Adrenal gland (tissue), 12 donors: ENCODE results near the gene ZNF792. TPM values are rescaled to one million over a fixed set of nuclear protein-coding genes. Genes with fewer than 3 reads are reported as not detected.

ENCODE experiments used
- DNase-seq, 7 donors: peaks; one replicate each; pipeline ENCODE4 v3.0.0-alpha.2; 2019 to 2020
- H3K27ac ChIP-seq, 5 donors: fragments of 200-600 bp; sonication (generic) in 4 of 5; 1 replicate in 3 of 5; 2 replicates in 2 of 5; pipeline versions ENCODE4 v1.5.1 to v1.8.0; 2016 to 2020; ENCODE audit warnings: mild to moderate bottlenecking in 1 of 5
- H3K27me3 ChIP-seq: fragments of 200-600 bp; 2 replicates; pipeline ENCODE4 v1.8.0; 2021
- H3K36me3 ChIP-seq, 2 donors: fragments of 200-600 bp; replicated peaks in 1 of 2; 1 replicate in 1 of 2; 2 replicates in 1 of 2; pipeline versions ENCODE4 v1.5.1 to v1.8.0; 2018 to 2022
- H3K4me1 ChIP-seq, 2 donors: fragments of 200-600 bp; replicated peaks in 1 of 2; 1 replicate in 1 of 2; 2 replicates in 1 of 2; pipeline versions ENCODE4 v1.5.1 to v1.8.0; 2018 to 2021
- H3K4me3 ChIP-seq, 4 donors: fragments of 200-600 bp; sonication (generic) in 3 of 4; one replicate each; pipeline ENCODE4 v1.5.1; 2016 to 2018
- H3K9me3 ChIP-seq, 3 donors: fragments of 200-600 bp; sonication (generic) in 1 of 3; replicated peaks in 1 of 3; 1 replicate in 2 of 3; 2 replicates in 1 of 3; pipeline versions ENCODE4 v1.5.1 to v1.8.0; 2016 to 2021
- POLR2A ChIP-seq, 2 donors: fragments of 450-650 bp; IDR thresholded peaks; one replicate each; pipeline ENCODE4 v1.6.1; 2017; ENCODE audit warnings: antibody characterized with exemption in 2 of 2, mild to moderate bottlenecking in 2 of 2, moderate library complexity in 1 of 2
- WGBS, 4 donors: extraction: QIAGEN DNeasy Blood & Tissue Kit in 2 of 4; methylation state at CpG; one replicate each; pipeline versions ENCODE4 v1.1.5 to v1.1.7; 2013 to 2017; 5-methylcytosine and 5-hydroxymethylcytosine counted together
- intact Hi-C, 2 donors: fragments of 100-400 bp; cut with DNase I; formaldehyde crosslinking; loops; one replicate each; pipeline versions ENCODE4 v1.14.1 to v1.15.0; 2022 to 2023
- polyA plus RNA-seq, 3 donors: library from polyadenylated mRNA; stranded (reverse); fragments of 200-250 nt in 2 of 3; fragments of 350-450 nt in 1 of 3; fragmentation: Illumina TruSeq in 1 of 3; extraction: RNeasy Lipid Tissue Mini Kit (QIAGEN cat#74804) in 1 of 3; gene quantifications; one replicate each; pipeline ENCODE4 v1.2.3, GENCODE V29; 2013 to 2014
- total RNA-seq, 9 donors: library from RNA; depleted of rRNA in 4 of 9; stranded (reverse); fragments of >200 nt in 4 of 9; fragments of 120-200 nt in 1 of 9; fragmentation: NEBNext Ultra II Directional in 1 of 9; extraction: Animal tissue kit (Norgen Biotek cat#: 25700) in 1 of 9; gene quantifications; one replicate each; pipeline versions ENCODE4 v1.1.0 to v1.2.4, GENCODE V29; 2013 to 2023
- TF ChIP-seq, protein P1 (sequence below), 6 experiments: fragments of 450-650 bp in 4 of 6; fragments of 200-600 bp in 2 of 6; sonication (generic) in 1 of 6; IDR thresholded peaks; 1 replicate in 5 of 6; 2 replicates in 1 of 6; pipeline versions ENCODE4 v1.5.1 to v1.8.0; 2016 to 2021; ENCODE audit warnings: antibody characterized with exemption in 6 of 6, mild to moderate bottlenecking in 2 of 6, moderate library complexity in 1 of 6
- donor health status: healthy with polysubstance abuse.
- donor health status: Bipolar disorder and iron deficiency.
- donor health status: DM: yes; HTN: yes; CAD: no.
- donor health status: DM: no; HTN: no; CAD: no.
- donor health status: DM: no; HTN: no; CAD: no.
- donor health status: DM: yes; HTN: yes; CAD: no.

The ZNF792 gene
- total and polyA plus RNA-seq, 12 donors: 0.61 to 8.4 (median 6.5) TPM

- no peak for TF ChIP-seq POLR2A (IDR thresholded peaks at IDR 0.05)
- TF ChIP-seq, protein P1, sequence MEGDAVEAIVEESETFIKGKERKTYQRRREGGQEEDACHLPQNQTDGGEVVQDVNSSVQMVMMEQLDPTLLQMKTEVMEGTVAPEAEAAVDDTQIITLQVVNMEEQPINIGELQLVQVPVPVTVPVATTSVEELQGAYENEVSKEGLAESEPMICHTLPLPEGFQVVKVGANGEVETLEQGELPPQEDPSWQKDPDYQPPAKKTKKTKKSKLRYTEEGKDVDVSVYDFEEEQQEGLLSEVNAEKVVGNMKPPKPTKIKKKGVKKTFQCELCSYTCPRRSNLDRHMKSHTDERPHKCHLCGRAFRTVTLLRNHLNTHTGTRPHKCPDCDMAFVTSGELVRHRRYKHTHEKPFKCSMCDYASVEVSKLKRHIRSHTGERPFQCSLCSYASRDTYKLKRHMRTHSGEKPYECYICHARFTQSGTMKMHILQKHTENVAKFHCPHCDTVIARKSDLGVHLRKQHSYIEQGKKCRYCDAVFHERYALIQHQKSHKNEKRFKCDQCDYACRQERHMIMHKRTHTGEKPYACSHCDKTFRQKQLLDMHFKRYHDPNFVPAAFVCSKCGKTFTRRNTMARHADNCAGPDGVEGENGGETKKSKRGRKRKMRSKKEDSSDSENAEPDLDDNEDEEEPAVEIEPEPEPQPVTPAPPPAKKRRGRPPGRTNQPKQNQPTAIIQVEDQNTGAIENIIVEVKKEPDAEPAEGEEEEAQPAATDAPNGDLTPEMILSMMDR (IDR thresholded peaks at IDR 0.05): no peak
- intact Hi-C loops: no loop called here
- no peak overlapping the region for H3K4me3 ChIP-seq
- peaks cover 5 to 9% of the 10 kb centered on the region in 2 donors for H3K4me1 ChIP-seq
- WGBS, 4 donors: 96 to 98% (median 97%) methylated on average over 11 to 12 of the region's 12 CpGs
- H3K36me3 ChIP-seq: peaks cover 0 to 26% of the 10 kb centered on the region in 2 donors
- H3K27ac ChIP-seq: no peak overlapping the region
- H3K9me3 ChIP-seq: peaks cover 0 to 44% (median 0%) of the 10 kb centered on the region in 3 donors
- DNase-seq: no peak
- no peaks in the 10 kb centered on the region for H3K27me3 ChIP-seq
These were observed 2.9 kb downstream of the ZNF792 start for GRCh38 chr19:34960940-34961679.

GRCh38 chr19:34960103-34960805, 3.8 kb downstream of the ZNF792 start:
- Histone ChIP-seq H3K9me3 (peaks cover 0 to 46% (median 0%) of the 10 kb centered on the region in 3 donors), H3K27ac (no peak overlapping the region), H3K4me1 (peaks cover 5 to 9% of the 10 kb centered on the region in 2 donors), H3K4me3 (no peak overlapping the region), H3K27me3 (no peaks in the 10 kb centered on the region), H3K36me3 (peaks cover 0 to 26% of the 10 kb centered on the region in 2 donors)
- no peak for DNase-seq
- 96 to 98% (median 97%) methylated on average over 7 to 8 of the region's 8 CpGs for WGBS, 4 donors
- no peak for TF ChIP-seq POLR2A (IDR thresholded peaks at IDR 0.05)
- TF ChIP-seq, protein P1 (IDR thresholded peaks at IDR 0.05): no peak
- intact Hi-C loops: no loop called here

GRCh38 chr19:34959021-34959420, 5.0 kb downstream of the ZNF792 start:
- intact Hi-C loops: no loop called here
- no peak overlapping the region for H3K4me3 ChIP-seq
- H3K36me3 ChIP-seq: peaks cover 0 to 26% of the 10 kb centered on the region in 2 donors
- DNase-seq: peak in 1 of 7 donors; percentile 17
- peaks cover 5 to 9% of the 10 kb centered on the region in 2 donors for H3K4me1 ChIP-seq
- WGBS, 4 donors: 67 to 95% (median 89%) methylated on average over 2 to 7 of the region's 7 CpGs
- peaks cover 0 to 49% (median 0%) of the 10 kb centered on the region in 3 donors for H3K9me3 ChIP-seq
- TF ChIP-seq, protein P1 (IDR thresholded peaks at IDR 0.05): no peak
- TF ChIP-seq POLR2A (IDR thresholded peaks at IDR 0.05): no peak
- H3K27me3 ChIP-seq: no peaks in the 10 kb centered on the region
- no peak overlapping the region for H3K27ac ChIP-seq
